ENCODE data around the gene ARHGAP6. TPM values are rescaled to one million over a fixed set of nuclear protein-coding genes. Genes with fewer than 3 reads are reported as not detected.

ARHGAP6 gene
- total and polyA plus RNA-seq, 9 of the 15 experiments (the other 6 are each of a cell fraction or from before 2014, with no cell fraction given), result 12.5 to 63.6 (median 41.8) TPM

GRCh38 chrX:11423362-11423818 lies 242.3 kb downstream of the ARHGAP6 start (continued):
- TF ChIP-seq KLF6 (CRISPR knock-in tag; IDR thresholded peaks at IDR 0.05; ENCODE audit: borderline replicate concordance), result peak; percentile 14; the same call in 1 of the 2 replicates
- TF ChIP-seq CBX5 (IDR thresholded peaks at IDR 0.05; ENCODE audit: borderline replicate concordance, low read depth), result no peak
- TF ChIP-seq, protein P1, sequence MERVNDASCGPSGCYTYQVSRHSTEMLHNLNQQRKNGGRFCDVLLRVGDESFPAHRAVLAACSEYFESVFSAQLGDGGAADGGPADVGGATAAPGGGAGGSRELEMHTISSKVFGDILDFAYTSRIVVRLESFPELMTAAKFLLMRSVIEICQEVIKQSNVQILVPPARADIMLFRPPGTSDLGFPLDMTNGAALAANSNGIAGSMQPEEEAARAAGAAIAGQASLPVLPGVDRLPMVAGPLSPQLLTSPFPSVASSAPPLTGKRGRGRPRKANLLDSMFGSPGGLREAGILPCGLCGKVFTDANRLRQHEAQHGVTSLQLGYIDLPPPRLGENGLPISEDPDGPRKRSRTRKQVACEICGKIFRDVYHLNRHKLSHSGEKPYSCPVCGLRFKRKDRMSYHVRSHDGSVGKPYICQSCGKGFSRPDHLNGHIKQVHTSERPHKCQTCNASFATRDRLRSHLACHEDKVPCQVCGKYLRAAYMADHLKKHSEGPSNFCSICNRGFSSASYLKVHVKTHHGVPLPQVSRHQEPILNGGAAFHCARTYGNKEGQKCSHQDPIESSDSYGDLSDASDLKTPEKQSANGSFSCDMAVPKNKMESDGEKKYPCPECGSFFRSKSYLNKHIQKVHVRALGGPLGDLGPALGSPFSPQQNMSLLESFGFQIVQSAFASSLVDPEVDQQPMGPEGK (CRISPR knock-in tag; IDR thresholded peaks at IDR 0.05; ENCODE audit: borderline replicate concordance), result no peak
- no peak for TF ChIP-seq RREB1 (CRISPR knock-in tag; IDR thresholded peaks at IDR 0.05)
- peak; percentile 85 for TF ChIP-seq HMBOX1 (IDR thresholded peaks at IDR 0.05)
- TF ChIP-seq CBFA2T3 (IDR thresholded peaks at IDR 0.05), result peak; percentile 74
- TF ChIP-seq, protein P2, sequence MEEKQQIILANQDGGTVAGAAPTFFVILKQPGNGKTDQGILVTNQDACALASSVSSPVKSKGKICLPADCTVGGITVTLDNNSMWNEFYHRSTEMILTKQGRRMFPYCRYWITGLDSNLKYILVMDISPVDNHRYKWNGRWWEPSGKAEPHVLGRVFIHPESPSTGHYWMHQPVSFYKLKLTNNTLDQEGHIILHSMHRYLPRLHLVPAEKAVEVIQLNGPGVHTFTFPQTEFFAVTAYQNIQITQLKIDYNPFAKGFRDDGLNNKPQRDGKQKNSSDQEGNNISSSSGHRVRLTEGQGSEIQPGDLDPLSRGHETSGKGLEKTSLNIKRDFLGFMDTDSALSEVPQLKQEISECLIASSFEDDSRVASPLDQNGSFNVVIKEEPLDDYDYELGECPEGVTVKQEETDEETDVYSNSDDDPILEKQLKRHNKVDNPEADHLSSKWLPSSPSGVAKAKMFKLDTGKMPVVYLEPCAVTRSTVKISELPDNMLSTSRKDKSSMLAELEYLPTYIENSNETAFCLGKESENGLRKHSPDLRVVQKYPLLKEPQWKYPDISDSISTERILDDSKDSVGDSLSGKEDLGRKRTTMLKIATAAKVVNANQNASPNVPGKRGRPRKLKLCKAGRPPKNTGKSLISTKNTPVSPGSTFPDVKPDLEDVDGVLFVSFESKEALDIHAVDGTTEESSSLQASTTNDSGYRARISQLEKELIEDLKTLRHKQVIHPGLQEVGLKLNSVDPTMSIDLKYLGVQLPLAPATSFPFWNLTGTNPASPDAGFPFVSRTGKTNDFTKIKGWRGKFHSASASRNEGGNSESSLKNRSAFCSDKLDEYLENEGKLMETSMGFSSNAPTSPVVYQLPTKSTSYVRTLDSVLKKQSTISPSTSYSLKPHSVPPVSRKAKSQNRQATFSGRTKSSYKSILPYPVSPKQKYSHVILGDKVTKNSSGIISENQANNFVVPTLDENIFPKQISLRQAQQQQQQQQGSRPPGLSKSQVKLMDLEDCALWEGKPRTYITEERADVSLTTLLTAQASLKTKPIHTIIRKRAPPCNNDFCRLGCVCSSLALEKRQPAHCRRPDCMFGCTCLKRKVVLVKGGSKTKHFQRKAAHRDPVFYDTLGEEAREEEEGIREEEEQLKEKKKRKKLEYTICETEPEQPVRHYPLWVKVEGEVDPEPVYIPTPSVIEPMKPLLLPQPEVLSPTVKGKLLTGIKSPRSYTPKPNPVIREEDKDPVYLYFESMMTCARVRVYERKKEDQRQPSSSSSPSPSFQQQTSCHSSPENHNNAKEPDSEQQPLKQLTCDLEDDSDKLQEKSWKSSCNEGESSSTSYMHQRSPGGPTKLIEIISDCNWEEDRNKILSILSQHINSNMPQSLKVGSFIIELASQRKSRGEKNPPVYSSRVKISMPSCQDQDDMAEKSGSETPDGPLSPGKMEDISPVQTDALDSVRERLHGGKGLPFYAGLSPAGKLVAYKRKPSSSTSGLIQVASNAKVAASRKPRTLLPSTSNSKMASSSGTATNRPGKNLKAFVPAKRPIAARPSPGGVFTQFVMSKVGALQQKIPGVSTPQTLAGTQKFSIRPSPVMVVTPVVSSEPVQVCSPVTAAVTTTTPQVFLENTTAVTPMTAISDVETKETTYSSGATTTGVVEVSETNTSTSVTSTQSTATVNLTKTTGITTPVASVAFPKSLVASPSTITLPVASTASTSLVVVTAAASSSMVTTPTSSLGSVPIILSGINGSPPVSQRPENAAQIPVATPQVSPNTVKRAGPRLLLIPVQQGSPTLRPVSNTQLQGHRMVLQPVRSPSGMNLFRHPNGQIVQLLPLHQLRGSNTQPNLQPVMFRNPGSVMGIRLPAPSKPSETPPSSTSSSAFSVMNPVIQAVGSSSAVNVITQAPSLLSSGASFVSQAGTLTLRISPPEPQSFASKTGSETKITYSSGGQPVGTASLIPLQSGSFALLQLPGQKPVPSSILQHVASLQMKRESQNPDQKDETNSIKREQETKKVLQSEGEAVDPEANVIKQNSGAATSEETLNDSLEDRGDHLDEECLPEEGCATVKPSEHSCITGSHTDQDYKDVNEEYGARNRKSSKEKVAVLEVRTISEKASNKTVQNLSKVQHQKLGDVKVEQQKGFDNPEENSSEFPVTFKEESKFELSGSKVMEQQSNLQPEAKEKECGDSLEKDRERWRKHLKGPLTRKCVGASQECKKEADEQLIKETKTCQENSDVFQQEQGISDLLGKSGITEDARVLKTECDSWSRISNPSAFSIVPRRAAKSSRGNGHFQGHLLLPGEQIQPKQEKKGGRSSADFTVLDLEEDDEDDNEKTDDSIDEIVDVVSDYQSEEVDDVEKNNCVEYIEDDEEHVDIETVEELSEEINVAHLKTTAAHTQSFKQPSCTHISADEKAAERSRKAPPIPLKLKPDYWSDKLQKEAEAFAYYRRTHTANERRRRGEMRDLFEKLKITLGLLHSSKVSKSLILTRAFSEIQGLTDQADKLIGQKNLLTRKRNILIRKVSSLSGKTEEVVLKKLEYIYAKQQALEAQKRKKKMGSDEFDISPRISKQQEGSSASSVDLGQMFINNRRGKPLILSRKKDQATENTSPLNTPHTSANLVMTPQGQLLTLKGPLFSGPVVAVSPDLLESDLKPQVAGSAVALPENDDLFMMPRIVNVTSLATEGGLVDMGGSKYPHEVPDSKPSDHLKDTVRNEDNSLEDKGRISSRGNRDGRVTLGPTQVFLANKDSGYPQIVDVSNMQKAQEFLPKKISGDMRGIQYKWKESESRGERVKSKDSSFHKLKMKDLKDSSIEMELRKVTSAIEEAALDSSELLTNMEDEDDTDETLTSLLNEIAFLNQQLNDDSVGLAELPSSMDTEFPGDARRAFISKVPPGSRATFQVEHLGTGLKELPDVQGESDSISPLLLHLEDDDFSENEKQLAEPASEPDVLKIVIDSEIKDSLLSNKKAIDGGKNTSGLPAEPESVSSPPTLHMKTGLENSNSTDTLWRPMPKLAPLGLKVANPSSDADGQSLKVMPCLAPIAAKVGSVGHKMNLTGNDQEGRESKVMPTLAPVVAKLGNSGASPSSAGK (IDR thresholded peaks at IDR 0.05), result no peak
